GM11168 (cell line): ENCODE measurements around the gene DOCK1.

Source experiments
- in situ Hi-C: fragments of 300-500 bp; cut with MboI; formaldehyde crosslinking; loops from one replicate; pipeline ENCODE4 v1.12.0; 2022; ENCODE audit warnings: low sequenced_read_pairs; ENCODE audit not compliant: unreplicated experiment

DOCK1 gene

DNA sequence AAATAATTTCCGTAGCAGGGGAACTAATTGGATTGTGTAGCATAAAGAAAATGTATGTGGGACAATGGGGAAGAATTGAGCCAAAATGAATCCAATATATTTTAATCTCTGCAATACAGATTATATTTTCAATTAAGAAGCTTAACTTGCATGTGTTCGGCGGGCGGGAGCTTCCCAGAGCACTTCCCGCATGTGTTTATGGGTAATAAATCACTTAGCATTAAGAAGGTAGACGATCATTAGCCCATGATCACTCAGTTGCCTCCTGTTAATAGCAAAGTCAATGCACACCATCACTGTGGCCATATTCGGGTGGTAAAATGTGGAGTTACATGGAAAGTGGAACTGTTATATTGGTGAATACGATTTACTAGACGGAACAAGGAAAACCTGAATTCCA is 414.0 kb downstream of the DOCK1 start:
- in situ Hi-C loops = no loop called here

DNA sequence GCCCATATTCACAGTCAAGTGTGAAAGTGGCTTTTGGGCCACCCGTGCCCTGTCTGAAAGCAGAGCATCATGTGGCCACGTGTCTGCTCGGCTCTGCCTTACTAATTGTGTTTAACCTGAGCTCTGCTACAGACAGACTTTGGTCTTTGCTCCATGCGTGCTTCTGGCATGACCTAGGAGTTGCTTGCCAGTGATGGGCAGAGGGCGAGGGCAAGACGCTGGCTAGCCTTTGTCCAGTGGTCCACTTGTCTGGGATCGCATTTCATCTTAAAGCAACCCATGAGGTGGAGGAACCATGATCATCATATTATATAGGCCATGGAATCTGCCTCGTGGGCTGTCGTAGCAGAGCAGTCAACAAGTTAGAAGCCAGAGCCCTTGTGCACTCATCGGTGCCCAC is 414.5 kb downstream of the DOCK1 start:
- in situ Hi-C loops = no loop called here

DNA sequence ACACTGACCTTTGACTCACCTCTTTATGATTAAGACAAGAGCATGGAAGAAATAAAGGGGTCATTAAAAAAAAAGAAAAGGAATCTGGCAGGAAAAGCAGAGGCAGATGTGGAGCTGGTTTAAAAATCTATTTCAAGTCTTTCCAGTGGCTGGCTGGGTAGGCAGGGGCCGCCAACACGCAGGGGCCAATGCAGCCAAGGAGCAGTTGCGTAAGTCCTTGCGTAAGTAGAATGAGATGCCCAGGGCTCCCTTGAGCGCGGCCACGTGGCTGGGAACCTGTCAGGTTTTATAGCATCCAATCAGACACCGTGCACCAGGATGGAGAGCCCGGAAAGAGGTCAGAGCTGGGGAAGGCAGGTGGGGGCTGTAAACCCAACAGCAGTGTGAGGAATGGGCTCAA is 414.9 kb downstream of the DOCK1 start:
- in situ Hi-C loops = no loop called here

DNA sequence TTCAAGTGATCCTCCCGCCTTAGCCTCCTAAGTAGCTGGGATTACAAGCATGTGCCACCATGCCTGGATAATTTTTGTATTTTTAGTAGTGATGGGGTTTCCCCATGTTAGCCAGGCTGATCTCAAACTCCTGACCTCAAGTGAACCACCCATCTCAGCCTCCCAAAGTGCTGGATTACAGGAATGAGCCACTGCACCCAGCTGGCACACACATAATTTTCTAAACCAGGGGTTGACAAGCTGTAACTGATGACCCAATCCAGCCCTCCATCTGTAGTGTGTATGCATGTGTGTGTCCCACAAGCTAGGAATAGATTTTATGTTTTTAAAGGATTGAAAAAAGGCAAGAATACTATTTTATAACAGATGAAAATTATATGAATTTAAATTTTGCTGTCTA is 417.1 kb downstream of the DOCK1 start:
- in situ Hi-C loops = no loop called here

DNA sequence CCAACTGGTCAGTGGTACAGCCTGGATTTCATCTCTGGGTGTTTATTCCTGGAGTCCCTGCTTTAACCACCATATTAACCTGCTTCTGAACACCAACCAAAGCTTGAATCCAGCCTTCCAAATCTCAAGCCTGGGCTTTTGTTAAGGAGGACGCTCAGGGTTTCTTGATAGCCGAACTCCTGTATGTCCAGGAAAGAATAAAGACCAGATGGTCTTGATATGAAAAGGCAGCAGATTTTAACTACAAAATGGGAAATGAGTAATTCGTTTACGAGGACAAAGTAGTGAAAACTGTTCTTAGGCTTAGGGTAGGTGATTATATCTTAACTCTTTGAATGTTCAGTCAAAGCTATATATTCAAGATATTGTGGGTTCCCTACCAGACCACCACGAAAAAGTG is 420.3 kb downstream of the DOCK1 start:
- in situ Hi-C loops = no loop called here

DNA sequence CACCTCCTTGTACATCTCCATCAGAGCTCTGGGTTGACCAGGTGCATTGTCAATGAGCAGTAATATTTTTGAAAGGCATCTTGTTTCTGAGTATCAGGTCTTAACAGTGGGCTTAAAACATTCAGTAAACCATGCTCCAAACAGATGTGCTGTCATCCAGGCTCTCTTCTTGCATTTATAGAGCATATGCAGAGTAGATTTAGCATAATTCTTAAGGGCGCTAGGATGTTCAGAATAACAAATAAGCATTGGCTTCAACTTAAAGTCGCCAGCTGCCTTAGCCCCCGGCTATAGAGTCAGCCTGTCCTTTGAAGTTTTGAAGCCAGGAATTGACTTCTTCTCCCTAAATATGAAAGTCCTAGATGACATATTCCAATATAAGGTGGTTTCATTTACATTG is 421.7 kb downstream of the DOCK1 start:
- in situ Hi-C loops = no loop called here

DNA sequence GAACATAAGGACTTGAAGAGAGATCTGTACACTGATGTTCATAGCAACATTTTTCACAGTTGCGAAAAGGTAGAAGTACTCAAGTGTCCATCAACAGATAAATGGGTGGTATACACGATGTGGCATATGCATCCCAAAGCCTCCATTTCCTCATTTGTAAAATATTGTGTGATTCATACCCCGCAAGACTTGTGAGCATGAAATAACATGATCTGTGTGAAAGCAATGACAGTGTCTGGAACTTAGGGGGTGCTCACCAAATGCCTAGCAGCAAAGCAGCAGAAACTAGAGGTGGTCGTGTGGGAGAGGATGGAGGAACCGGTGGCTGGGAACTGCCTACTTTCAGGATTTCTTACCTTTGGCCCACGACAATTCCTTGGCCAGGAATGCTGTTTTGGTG is 426.5 kb downstream of the DOCK1 start:
- in situ Hi-C loops = no loop called here

DNA sequence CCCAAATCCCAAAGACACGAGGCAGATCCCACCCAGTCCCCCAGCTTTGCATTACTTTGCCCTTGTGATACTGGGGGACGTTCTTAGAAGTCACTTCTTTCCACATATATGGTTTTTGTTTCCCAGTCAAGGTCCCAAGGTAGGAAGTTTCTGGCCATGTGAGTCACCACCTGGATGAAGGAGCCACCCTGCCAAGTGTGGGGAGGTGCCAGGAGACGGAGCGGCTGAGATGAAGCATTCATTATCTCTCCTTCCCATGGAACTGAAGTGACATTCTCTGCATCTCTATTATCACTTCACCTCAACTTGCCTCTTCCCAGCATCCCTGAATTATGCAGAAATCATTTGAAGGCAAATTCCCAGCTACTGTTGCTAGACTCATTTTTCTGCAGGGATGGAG is 427.4 kb downstream of the DOCK1 start:
- in situ Hi-C loops = no loop called here

DNA sequence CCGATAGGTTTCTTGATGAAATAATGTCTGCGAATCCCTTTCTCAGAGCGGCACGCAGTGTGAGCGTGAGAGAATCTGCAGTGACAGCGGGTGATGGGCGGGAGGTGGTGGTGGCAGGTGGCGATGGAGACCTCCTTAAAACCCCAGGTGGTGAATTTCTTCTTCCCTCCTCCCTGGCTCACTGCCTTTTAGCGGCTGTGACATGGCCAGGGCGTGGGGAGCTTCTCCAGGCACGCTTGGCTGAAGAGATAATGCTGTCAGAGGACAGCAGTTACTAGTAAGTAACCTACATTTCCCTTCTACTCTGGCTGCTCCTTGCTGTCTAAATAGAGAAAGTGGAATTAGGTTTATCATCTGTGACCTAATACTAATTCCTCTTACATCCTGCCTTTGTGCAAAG is 432.6 kb downstream of the DOCK1 start:
- in situ Hi-C loops = no loop called here

DNA sequence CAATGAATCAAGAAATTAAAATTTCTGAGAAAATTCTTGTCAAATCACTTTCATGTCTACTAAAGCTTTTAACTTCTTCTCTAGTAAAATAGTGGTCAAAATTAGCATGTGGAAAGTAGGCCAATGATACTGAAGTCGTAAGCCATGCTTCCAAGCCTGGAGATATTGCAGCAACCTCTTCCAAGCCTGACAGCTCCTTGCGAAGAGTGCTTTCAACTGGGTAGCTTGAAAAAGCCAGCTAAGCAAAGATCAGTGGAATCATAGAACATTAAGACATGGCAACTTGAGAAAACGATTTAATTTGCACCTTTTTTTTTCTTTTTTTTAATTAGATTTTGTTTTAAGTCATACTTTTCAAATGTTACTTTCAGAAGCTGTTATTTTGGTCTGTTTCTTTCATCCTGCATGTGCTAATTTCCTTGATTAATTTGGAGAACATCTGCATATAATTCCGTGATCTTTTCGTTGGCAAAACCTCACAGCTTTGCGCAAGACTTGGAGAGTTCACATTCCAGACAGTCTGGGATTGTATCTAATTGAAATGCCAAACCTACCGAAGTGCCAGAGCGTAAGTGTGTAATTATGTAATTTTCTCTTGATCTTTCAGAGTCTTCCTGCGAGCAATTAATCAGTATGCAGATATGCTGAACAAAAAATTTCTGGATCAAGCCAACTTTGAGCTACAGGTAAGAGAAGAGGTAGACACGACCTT is 433.3 kb downstream of the DOCK1 start:
- in situ Hi-C loops = no loop called here

DNA sequence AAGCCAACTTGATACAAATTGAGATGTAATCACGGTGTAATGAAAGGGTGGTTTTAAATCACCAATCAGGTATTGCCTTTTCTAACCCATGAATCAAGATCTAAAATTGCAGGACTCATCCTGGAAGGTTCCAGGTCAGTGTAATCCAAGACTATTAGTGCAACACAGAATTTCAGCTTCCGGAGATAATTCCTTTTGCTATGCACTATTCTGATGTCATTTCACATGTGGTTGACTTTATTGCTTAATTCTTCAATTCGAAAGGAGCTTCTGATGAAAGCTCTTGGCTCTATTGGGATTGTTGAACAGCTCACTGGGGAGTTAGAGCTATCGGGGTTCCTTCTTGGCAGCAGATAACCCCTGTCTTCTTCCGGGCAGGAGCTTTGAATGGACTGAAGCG is 438.6 kb downstream of the DOCK1 start:
- in situ Hi-C loops = no loop called here

DNA sequence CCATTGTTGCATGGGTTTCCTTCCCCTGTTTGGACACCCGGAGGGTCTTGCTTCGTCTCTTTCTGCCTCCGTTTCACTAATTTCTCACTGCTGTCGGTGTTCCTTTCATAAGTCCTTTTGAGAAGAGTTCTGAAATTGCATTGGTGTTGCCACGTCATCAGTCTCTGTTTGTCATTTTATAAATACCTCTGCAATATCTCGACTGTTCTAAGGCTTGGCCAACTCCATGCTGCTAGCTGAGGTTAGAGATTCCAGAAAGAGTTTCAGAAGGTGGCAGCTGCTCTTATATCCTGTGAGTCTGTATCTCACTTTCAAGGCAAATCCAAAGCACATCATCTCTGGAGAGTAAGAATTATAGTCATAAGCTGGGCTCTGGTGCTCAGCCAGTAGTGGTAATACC is 439.1 kb downstream of the DOCK1 start:
- in situ Hi-C loops = no loop called here

DNA sequence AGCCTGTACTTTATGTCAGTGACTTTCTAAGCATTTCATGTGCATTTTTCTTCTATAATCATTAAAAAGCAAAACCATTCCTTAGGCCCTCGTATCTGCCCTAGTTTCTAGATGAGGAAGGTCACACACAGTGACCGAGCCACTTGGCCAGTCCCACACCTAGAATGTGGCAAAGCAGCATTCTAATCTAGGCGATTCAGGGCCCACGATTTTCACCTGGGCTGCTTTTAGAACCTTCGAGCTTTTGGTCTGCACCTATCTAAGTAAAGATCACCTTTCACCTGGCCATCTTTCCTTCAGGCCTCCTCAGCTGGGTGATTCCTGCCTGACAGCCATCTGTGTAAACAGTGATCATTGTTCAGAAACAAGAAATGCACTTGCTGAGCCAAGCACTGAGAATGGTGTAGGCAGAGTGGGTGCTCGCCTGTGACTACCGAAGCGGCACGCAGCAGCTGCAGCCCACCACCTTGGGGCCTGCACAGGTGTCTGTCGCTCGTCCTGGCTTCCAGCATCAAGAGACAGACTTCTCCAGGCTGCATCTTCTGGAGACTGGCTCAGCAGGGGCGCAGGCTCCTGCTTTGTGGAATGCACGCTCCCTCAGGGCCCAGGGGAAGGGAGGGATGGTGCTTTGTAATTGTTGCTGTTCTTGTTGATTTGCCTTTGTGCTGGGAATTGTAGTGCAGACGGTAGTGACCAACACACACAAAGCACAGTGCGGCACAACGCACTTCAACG is 440.2 kb downstream of the DOCK1 start:
- in situ Hi-C loops = no loop called here

DNA sequence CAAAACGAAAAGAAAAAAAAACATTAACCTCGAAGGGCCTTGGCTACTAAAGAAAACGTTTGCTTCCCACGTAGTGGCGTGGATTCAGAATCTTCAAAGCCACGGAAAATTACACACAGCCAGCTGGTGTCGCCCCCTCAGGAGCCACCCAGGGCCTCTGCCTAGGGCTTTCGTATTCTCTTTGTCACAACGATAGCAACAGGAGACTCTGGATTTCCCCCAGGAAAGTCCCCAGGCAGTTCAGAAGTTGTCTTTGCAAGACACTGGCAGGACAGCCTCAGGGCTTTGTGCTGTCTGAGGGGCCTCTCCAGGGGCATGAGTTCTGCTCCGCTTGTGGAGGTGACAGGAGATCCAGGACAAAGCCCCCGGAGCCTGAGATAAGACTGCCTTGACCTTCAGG is 441.4 kb downstream of the DOCK1 start:
- in situ Hi-C loops = no loop called here

DNA sequence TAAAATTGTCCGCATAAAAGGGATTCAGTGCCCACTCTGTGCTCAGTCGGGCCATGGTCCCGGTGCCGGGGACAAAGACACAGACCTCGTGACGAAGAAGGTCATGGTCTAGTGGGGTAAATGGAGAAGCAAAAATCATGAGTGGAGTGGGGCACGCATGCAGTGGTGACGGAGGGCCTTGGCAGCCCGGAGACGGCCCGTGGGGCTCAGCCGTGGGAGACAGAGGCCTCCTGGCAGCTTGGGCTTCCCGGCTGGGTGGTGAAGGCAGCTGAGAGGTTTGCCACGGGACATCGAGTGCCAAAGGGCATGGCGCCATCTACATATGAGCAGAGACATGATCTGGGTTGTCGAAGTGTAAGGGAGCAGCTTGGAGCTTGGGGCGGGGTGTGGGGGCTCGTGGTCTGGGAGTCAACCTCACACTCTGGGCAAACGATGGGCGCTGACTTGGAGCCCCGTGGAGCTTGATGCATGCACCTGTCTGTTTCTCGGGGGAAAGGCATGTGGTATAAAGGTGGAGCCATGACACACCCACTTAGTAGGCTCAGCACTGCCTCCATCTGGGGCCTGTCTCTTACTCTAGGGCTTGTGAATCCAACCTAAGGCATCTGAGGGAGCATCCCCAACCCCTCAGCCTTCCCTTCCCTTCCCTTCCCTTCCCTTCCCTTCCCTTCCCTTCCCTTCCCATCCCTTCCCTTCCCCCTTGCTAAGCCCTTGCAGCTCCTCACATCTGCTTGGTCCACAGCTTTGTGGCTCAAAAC is 442.2 kb downstream of the DOCK1 start:
- in situ Hi-C loops = no loop called here

DNA sequence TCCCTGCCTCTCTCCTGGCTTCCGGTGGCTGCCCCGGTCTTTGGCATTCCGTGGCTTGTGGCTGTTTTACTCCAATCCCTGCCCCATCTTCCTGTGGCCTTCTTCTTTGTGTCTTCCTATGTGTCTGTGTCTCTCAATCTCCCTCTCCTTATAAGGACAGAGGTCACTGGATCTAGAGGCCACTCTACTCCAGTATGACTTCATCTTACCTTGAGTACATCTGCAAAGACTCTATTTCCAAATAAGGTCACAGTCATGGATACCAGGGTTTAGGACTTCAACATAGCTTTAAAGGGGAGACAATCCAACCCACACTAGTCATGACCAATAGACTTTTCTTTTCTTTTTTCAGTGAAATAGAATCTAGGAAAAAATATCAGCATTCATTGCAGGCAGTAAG is 444.5 kb downstream of the DOCK1 start:
- in situ Hi-C loops = no loop called here

DNA sequence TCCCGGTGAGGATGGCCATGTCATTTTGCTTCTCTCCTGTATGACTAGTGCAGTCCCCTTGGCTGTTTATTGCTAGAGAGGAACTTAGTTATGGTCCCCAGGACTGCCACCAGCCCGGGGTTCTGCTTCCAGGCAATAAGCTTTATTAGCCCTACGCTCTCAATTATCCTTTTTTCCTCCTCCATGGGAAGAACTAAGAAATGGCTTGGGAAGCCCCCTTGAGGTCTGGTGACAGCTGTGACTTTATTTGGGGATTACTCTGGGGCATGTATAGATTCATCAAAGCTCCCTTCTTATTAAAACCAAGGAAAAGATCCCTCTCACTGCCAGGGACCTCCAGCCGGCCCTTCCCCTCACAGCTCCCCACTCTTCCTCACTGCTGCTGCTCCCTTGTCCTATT is 446.3 kb downstream of the DOCK1 start:
- in situ Hi-C loops = no loop called here

DNA sequence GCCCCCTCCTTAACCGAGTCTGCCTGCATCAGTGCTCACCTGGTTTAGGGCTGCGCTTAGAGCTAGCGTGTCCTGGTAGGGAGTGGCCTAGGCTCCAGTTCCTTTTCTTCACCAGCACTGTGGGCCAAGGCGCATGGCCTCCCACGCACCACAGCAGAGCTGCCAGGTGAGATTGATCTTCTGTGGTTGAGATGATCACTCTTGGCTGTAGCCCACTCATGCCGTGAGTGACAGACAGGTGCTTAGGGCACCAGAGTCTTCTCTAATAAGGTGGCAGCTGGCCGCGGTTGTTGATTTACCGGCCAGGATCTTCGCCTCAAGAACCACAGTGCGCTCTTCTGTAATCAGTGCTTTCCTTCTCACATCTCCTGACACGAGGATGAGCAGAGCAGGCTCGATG is 448.3 kb downstream of the DOCK1 start:
- in situ Hi-C loops = no loop called here

DNA sequence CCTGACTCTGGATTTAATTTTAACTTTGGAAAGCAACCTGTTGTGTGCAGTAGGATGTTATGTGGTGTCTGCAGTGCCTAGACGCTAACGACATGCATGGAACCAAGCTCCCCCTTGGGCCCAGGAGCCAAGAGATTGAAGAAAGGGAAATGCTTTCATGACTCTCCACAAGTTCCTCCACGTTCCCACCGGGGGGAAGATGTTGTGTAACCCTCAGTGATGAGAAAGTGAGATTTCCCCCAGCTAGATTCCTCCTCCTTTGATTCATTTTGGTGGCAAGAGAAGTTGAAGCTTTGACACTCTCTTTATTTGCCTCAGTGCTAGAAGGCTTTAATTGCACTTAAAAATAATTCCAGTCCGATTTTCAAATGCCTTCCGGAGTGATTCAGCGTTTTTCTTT is 449.0 kb downstream of the DOCK1 start:
- in situ Hi-C loops = no loop called here

DNA sequence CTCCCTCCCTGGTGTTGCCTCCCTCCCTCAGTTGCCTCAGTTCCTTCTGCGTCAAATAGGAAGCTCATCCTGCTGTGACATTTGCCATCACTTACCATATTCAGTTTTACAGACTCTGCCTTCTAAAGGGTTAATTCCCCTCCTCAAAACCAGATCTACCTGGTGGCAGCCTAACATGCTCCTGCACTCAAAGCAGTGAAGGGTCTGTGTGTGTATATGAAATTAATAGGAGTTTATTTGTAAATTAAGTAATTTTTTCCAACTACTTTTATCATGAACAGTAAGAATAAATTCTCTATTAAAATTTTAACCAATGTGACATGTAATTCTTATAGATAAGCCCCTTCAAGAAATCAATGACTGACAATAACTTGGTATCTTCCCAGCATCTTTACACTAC is 449.8 kb downstream of the DOCK1 start:
- in situ Hi-C loops = no loop called here

DNA sequence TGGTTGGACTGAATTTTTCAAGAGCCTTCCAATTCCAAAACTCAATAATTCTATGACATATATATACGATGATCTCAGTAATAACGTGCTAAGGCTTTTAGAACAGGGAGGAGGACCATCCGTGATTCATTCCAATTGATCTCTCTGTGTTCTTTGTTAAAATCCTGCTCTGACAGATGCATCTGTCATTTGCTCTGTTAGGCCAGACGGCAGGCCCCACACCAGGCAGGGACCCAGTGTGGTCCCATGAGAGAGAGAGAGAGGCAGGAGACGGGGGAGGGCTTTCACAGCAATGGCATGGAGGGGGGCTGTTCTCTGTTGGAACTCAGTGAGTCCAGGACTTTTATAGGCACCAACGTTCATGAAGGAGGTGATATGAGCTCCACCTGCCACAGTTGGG is 451.1 kb downstream of the DOCK1 start:
- in situ Hi-C loops = no loop called here
